GM12801 (cell line): ENCODE data around the gene OR2AG2.

Experiments used
- TF ChIP-seq, protein P1 (sequence below): IDR thresholded peaks from one replicate; pipeline ENCODE4 v1.5.1; 2011; ENCODE audit warnings: control low read depth; ENCODE audit not compliant: insufficient read length; ENCODE audit errors: extremely low read depth

Gene OR2AG2

DNA sequence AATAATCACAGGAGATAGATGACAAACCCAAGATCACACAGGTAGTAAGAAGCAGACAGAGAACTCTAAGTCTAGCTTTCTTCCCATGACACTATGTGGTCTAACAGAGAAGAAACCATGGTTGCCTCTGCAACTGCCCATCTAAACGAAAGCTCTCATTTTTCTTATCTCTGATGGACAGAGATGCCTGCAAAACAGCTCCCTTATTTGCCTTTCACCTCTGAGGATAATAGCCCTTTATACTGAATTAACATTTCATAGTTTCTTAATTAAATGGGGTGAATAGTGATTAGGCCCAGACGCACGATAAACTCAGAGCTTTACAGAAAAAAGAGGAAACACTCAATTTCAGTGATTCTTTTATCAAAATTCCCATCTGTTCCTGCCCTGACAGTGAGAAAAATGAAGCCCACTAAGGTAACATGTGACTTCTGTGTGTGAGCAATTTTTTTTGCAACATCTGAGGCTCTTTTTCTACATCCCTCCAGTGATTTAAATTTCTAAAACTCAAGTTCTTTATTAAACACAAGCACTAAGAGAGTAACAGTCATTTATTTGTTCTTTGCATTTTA, 24.6 kb downstream of the OR2AG2 start:
- TF ChIP-seq, protein P1, sequence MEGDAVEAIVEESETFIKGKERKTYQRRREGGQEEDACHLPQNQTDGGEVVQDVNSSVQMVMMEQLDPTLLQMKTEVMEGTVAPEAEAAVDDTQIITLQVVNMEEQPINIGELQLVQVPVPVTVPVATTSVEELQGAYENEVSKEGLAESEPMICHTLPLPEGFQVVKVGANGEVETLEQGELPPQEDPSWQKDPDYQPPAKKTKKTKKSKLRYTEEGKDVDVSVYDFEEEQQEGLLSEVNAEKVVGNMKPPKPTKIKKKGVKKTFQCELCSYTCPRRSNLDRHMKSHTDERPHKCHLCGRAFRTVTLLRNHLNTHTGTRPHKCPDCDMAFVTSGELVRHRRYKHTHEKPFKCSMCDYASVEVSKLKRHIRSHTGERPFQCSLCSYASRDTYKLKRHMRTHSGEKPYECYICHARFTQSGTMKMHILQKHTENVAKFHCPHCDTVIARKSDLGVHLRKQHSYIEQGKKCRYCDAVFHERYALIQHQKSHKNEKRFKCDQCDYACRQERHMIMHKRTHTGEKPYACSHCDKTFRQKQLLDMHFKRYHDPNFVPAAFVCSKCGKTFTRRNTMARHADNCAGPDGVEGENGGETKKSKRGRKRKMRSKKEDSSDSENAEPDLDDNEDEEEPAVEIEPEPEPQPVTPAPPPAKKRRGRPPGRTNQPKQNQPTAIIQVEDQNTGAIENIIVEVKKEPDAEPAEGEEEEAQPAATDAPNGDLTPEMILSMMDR: no peak

DNA sequence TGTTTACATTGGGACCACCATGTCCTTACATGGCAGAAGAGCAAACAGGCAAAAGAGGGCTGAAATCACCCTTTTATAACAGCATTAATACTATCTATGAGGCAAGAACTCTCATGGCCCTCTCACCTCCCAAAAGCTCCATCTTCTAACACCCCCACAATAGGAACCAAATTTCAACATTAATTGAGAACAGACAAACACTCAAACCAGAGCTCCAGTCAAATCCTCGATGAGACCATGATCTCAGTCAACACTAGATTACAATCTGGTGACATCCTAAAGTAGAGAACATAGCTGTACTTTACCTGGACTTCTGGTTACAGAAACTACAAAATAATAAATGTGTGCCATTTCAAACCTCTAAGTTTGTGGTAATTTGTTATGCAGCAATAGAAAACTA, 25.1 kb downstream of the OR2AG2 start:
- TF ChIP-seq, protein P1: no peak

DNA sequence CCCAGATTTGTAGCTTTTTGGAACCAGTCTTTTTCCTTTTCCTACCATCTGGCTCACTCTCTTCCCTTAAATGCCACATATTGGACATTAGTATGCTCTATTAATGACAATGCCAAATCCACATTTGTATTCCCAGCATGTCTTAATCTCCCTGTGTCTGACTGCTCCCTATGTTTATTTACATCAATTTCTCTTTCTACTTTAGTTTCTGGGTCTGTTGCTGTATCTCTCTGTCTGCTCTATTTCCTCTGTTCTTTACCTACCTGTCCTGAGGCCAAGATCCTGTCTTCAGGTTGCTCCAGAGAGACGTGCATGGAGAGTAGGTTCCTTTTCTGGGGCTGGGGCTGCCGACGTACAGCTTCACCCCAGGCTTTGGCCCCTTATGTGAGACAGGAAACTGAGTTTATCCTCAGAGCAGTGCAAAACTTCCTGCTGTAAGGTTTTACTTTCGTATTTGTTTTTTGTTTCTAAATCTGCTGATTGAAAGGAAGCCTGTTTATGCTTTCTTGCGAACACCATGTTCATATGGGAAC, 25.6 kb downstream of the OR2AG2 start:
- TF ChIP-seq, protein P1: no peak

DNA sequence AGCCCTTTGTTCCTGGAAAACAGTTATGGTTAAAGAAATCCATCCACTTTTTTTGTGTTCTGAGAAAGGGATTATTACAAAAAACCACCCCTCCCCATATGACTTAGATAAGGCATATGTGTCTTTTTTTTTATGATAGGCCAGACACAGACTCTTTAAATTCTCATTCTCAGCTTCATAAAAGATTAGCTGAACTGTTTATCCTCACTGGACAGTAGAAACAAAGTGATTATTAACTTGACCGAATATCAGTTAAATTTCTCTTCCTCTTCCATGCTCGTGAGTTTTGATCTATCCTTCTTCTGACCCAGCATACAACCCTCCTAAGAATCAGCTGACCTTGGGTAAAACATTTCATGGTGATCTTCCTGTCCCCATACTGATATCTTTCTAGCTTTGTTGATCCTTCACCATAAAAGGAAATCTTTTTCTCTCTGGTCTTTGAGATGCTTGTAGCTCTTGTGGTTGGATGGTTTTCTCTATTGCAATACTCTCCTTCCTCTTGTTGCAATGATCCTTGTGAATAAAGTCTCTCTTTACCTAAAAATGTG, 26.2 kb downstream of the OR2AG2 start:
- TF ChIP-seq, protein P1: no peak

DNA sequence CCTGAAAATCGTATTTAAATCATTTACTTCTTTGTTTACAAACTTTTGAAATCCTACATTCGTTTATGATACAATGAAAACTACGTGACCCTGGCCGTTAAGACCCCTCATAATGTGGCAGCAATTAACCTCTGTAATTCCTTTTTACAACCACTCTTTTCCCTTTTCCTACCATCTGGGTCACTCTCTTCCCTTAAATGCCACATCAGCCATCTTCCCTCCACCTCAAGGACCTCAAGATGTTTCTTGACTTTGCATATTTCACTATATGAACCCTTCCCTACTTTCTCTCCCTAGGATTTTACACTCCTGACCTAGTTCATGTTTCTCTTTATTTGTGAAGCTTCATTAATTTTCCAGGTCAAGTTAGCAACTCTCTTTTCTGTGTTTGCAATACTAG, 26.8 kb downstream of the OR2AG2 start:
- TF ChIP-seq, protein P1: no peak

DNA sequence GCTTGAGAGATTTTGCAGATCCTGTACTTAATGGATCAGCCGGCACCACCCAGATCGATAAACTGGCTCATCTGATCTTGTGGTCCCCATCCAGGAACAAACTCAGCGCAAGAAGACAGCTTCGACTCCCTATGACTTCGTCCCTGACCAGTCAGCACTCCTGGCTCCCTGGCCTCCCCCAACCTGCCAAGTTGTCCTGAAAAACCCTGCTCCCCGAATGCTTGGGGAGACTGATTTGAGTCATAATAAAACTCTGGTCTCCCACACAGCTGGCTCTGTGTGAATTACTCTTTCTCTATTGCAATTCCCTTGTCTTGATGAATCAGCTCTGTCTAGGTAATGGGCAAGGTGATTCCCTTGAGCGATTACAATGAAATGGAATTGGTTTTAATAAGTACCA, 29.5 kb downstream of the OR2AG2 start:
- TF ChIP-seq, protein P1: no peak

DNA sequence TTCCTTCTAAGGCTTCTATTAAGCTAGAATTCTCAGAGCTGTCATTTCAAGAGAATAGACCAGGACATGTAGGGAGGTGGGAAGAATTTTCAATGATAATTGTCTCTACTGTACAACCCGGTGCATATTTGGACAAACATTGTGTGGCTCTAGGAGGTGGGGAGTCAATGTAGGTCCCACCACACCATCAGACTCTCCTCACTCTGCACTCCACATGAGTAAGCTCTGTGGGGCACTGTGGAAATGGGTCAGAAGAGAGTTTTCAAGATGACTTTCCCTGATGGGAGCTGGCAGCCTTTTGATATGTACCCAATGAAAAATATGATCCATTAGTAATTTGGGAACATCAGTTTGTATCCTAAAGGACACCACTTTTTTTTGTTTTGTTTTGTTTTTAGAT, 33.2 kb downstream of the OR2AG2 start:
- TF ChIP-seq, protein P1: no peak
